ENCODE results near the gene HADHA.
"Not testable (repeated sequence)": the region's sequence is repeated elsewhere in the genome, so short reads cannot be mapped to it uniquely, and the experiment has no call there.

Gene HADHA

DNA sequence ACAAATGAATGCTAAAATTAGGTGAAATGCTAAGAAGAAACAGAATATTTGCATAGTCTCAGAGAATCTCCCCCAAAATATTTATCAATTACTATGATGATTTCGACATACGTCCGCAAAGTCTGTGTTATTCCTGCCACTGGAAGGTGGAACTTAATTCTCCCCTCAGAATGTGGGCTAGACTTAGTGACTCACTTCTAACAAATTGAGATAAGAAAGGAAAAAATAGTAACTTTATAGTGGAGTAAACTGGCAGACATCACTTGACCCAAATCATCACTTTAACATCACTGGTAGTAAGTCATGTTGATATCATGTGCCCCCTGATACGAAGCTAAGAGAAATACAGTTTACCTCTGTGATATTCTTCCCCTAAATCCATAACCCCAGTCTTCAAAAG lies 23.8 kb upstream of the HADHA start:
- Mint-ChIP-seq H3K27ac (no peak overlapping the region), H3K36me3 (ENCODE audit: low read depth) (peaks cover 12% of the 10 kb centered on the region), H3K27me3 (no peaks in the 10 kb centered on the region), H3K4me3 (no peak overlapping the region), H3K4me1 (peaks cover 13% of the 10 kb centered on the region), H3K9me3 (no peaks in the 10 kb centered on the region)
- ATAC-seq: no peak
- no peak for DNase-seq

DNA sequence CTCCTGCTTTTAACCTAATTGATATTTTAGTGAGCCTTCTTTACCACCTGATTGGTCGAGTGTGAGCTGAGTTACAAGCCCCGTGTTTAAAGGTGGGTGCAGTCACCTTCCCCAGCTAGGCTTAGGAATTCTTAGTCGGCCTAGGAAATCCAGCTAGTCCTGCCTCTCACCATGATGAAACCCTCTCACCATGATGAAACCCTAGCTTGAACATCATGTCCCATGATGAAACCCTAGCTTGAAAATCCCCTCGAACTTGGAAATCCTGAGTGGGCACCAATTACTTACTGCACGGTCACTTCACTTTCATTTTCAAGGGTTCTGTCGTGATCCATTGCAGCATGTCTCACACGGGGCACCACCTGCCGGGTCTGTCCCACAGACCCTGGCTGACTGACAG lies 14.4 kb upstream of the HADHA start:
- not testable (repeated sequence) for H3K9me3 Mint-ChIP-seq, H3K27me3 Mint-ChIP-seq, ATAC-seq, DNase-seq, H3K4me3 Mint-ChIP-seq, H3K4me1 Mint-ChIP-seq, H3K27ac Mint-ChIP-seq
- H3K36me3 Mint-ChIP-seq (ENCODE audit: low read depth): peaks cover 25% of the 10 kb centered on the region

DNA sequence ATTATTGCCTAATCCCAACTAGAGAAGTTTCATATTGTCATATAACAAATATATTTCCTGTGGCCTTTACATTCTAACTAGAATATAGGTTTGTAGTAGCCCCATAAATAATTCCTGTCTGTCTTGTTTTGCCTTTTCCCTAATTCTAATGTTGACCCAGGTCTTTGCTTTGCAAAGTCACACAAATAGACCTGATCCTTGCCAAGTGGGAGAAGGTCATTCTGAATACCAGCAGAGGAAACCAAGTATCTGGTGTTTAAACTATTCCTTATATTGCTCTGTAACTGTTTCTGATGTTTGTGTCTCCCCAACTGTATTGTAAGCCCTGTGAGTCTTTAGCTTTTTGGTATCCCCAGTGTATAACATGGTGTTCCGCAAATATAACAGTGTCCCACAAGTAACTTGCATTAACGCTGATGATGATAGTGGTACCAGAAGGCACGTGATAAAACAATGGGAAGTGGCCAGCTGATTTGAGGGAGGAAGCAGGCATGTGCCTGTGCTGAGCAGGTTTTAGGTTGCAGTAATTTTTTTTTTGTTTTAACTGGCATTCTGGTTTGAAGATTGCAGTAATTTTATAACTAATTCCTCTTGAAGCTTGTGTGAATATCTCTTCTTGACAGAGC lies 11.4 kb upstream of the HADHA start:
- no peak overlapping the region for H3K4me3 Mint-ChIP-seq
- no peaks in the 10 kb centered on the region for H3K9me3 Mint-ChIP-seq
- DNase-seq (no peak), ATAC-seq (no peak)
- no peak overlapping the region for H3K27ac Mint-ChIP-seq
- peaks cover 21% of the 10 kb centered on the region for H3K36me3 Mint-ChIP-seq (ENCODE audit: low read depth)
- H3K27me3 Mint-ChIP-seq: no peaks in the 10 kb centered on the region
- peaks cover 10% of the 10 kb centered on the region for H3K4me1 Mint-ChIP-seq

DNA sequence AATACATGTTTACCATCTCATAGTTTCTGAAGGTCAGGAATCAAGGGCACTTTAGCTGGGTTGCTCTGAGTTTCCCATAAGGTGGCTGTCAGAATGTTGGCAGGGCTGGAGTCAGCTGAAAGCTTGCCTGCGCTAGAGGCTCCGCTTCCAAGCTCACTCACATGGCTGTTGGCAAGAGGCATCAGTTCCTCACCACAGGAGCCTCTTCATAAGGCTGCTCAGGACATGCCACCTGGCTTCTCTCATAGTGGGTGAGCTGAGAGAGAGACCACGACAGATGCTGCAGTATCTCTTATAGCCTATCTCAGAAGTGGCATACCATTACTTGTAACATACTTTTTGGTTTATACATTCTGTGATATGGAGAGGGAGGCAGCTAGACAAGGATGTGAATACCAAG lies 7.5 kb upstream of the HADHA start:
- Mint-ChIP-seq H3K9me3 (no peaks in the 10 kb centered on the region), H3K27me3 (no peaks in the 10 kb centered on the region), H3K4me3 (no peak overlapping the region), H3K27ac (no peak overlapping the region), H3K4me1 (peaks cover 23% of the 10 kb centered on the region), H3K36me3 (ENCODE audit: low read depth) (peaks cover 6% of the 10 kb centered on the region)
- no peak for ATAC-seq
- DNase-seq: no peak

DNA sequence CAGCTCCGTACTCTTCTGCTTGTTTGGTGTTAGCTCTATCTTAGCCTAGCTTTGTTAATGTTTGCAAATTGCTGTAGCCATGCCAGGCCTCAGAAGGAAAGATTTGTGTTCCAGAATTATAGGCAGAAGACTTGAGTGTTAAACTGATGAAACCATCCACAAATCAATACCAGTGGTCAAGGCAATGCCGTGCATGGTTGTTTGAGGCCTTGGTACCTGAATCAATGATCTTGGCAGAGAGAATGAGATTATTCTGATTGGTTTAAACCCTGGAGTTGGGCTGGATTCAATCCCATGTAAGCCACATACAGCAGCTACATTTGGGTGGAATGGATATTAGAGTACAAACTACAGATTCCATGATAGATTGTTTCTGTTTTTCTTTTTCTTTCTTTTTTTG lies 5.2 kb upstream of the HADHA start:
- ATAC-seq (no peak), DNase-seq (no peak)
- Mint-ChIP-seq H3K36me3 (ENCODE audit: low read depth) (peaks cover 9% of the 10 kb centered on the region), H3K4me3 (no peak overlapping the region), H3K27me3 (no peaks in the 10 kb centered on the region), H3K27ac (no peak overlapping the region), H3K4me1 (peaks cover 41% of the 10 kb centered on the region), H3K9me3 (no peaks in the 10 kb centered on the region)

DNA sequence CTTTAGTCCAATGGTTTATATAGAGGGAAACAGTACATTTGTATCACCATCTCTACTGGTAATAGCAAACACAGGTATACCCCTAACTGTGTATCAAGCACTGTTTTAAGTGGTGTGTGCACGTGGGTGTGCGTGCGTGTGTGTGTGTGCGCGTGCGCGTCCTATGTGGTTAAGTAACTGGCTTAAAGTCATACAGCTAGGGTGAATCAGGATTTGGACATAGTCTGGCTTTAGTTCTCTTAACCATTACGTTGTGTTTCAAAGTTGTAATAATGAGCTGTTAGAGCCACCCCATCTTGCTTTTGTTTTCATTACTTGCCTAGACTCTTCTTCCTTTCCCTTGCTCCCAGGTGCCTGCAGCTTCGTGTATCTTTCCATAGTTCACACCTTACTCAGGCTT lies 2.4 kb upstream of the HADHA start:
- Mint-ChIP-seq H3K4me1 (peaks cover 54% of the 10 kb centered on the region), H3K36me3 (ENCODE audit: low read depth) (peaks cover 9% of the 10 kb centered on the region), H3K9me3 (no peaks in the 10 kb centered on the region), H3K27ac (peak overlapping the region; percentile 54), H3K27me3 (no peaks in the 10 kb centered on the region), H3K4me3 (peak overlapping the region; percentile 98)
- ATAC-seq (no peak), DNase-seq (peak; percentile 16)

DNA sequence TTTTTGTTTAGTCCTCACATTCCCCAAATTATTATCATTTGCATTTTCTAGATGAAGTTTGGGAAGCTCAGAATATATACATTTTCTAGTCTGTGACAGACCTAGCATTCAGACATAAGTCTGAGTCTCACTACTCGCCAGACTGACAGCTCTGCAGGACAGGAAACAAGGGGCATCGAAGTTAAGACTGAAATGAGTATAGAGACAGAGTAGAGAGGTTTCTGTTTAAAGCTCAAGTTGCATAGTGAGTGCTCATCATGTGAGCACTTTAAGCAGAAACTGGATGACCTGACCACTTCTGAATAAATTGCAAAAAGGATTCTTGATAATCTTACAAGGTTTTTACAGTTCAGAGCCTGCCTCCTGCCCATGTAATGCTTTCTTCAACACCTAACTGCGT lies 1.4 kb upstream of the HADHA start:
- ATAC-seq: peak; percentile 25
- Mint-ChIP-seq H3K36me3 (ENCODE audit: low read depth) (peaks cover 9% of the 10 kb centered on the region), H3K27me3 (no peaks in the 10 kb centered on the region), H3K4me3 (peak overlapping the region; percentile 98), H3K27ac (peak overlapping the region; percentile 98), H3K9me3 (no peaks in the 10 kb centered on the region), H3K4me1 (peaks cover 57% of the 10 kb centered on the region)
- DNase-seq: no peak

DNA sequence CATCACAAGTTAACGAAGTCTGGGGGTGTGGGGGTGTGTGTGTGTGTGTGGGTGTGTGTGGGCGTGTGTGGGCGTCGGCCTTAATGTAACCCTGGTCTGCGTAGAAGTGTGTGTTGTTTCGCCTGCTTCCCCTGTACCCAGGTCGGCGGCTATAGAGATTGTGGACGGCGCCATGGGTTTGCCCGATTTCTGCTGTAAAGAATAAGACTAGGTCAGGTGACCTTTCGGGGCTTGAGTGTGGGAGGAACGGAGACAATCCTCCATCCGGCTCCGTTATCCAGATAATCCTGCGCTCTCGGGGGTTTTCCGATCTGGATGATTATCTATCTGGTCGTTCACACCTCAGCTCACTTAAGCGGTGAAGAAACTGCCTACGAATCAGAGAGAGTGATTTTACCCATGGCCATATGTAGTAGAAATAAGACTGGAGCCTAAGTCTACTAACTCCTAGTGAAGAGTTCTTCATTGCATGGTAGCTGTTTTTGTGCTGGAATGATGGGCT lies 850 bp upstream of the HADHA start:
- Mint-ChIP-seq H3K9me3 (no peaks in the 10 kb centered on the region), H3K4me3 (peak overlapping the region; percentile 98), H3K27ac (peak overlapping the region; percentile 98), H3K27me3 (no peaks in the 10 kb centered on the region), H3K36me3 (ENCODE audit: low read depth) (peaks cover 9% of the 10 kb centered on the region), H3K4me1 (peaks cover 63% of the 10 kb centered on the region)
- DNase-seq: peak; percentile 56
- peak; percentile 31 for ATAC-seq

DNA sequence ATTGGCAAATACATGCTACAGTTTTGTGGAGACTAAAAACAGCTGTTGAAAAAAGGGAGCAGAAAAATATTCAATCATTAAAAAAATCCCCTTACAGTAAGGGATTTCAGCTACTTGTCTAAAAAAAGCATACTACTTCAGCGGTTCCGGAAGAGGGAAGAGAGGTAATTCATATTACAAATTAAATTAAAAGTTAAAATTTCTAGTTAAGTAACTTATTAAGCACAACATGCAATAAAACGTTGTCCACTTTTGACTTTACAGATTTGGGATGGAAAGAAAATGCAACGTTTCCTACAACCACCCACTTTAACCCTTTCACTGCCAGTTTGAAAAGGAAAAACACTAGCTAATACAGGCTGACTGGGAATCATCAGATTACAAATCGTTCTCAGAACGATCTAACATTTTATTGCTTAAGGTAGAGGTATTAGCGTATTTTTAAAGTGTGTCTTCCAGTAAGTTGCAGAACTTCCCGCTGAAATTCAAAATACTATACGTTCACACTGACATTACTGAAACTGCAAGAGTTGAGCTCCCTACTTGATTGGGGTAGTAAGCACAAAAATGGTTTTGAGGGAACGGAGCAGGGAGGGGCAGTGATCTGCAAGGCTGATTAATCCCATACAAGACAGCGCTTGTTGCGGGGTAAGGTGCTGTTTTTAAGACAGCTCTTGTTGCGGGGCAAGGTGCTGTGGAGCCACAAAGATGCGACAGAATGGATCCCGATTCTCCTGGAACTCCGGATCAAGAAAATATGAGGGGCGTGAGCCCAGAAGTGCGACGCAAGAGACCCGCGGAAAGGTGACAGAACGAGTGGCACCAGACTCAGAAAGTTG lies 743 bp downstream of the HADHA start:
- H3K27ac Mint-ChIP-seq: peak overlapping the region; percentile 98
- peak overlapping the region; percentile 98 for H3K4me3 Mint-ChIP-seq
- H3K9me3 Mint-ChIP-seq: no peaks in the 10 kb centered on the region
- ATAC-seq: no peak
- H3K36me3 Mint-ChIP-seq (ENCODE audit: low read depth): peaks cover 9% of the 10 kb centered on the region
- DNase-seq: no peak
- peaks cover 61% of the 10 kb centered on the region for H3K4me1 Mint-ChIP-seq
- no peaks in the 10 kb centered on the region for H3K27me3 Mint-ChIP-seq

DNA sequence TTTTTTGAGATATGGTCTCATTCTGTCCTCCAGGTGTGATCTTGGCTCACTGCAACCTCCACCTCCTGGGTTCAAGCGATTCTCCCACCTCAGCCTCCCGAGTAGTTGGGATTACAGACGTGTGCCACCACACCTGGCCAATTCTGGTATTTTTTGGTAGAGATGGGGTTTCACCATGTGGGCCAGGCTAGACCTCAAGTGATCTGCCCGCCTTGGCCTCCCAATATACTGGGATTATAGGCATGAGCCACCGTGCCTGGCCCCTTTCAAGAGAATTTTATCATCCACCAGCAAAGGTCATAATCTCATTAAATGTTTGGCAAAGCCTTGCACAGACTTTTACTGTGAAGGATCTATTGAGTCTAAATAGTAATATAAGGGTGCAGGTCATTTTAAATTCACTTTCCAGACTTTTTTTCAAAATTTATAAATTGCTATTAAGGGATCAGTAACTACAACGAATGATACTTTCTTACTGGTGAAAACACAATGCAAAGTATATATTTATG lies 2.5 kb downstream of the HADHA start:
- Mint-ChIP-seq H3K4me3 (peak overlapping the region; percentile 98), H3K4me1 (peaks cover 54% of the 10 kb centered on the region), H3K9me3 (no peaks in the 10 kb centered on the region), H3K27me3 (no peaks in the 10 kb centered on the region), H3K27ac (peak overlapping the region; percentile 5), H3K36me3 (ENCODE audit: low read depth) (peaks cover 18% of the 10 kb centered on the region)
- no peak for DNase-seq
- no peak for ATAC-seq

DNA sequence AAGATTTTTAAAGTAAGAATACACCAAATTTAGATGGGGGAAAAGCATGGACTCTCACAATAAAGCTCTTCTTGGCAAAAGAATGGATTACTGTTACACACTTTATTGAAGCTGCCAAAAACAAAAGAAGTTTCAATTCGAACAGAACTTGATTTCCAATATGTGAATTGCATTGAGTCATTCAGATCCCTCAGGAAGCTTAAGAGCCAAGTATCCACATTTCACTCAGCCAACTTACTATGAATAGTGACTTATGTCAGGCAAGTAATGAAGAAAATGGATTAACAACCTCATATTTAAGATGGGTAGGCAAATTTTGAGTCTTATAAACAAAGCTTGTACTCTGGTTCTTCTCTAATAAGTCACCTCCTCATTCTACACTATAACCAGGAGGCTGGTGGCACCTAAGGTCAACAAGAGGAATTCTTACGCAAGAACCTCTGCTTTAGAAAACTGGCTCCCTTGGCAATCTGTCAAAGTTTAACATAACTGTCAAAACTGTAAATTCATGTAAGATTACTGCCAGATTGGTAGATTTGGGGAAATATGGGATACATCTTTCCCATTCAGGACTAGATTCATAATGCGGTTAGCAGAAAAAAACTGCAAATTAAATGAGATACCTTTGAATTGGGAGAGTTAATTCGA lies 6.0 kb downstream of the HADHA start:
- Mint-ChIP-seq H3K9me3 (no peaks in the 10 kb centered on the region), H3K36me3 (ENCODE audit: low read depth) (peaks cover 31% of the 10 kb centered on the region), H3K4me1 (peaks cover 31% of the 10 kb centered on the region), H3K4me3 (no peak overlapping the region), H3K27me3 (no peaks in the 10 kb centered on the region), H3K27ac (no peak overlapping the region)
- ATAC-seq: no peak
- no peak for DNase-seq

DNA sequence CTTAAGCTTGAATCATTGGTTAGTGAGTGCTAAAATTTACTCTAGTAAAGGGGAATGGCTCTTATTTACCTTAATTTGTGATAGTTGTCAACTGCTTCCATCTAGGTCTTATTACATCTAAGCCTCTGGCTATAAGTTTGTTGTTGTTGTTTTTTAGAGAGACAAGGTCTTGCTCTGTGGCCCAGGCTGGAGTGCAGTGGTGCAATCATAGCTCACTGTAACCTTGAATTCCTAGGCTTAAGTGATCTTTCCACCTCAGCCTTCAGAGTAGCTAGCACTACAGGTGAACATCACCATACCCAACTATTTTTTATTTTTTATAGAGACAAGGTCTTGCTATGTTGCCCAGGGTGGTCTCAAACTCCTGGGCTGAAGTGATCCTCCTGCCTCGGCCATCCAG lies 6.6 kb downstream of the HADHA start:
- no peaks in the 10 kb centered on the region for H3K9me3 Mint-ChIP-seq
- DNase-seq (no peak), ATAC-seq (no peak)
- H3K4me3 Mint-ChIP-seq: no peak overlapping the region
- no peaks in the 10 kb centered on the region for H3K27me3 Mint-ChIP-seq
- no peak overlapping the region for H3K27ac Mint-ChIP-seq
- peaks cover 32% of the 10 kb centered on the region for H3K36me3 Mint-ChIP-seq (ENCODE audit: low read depth)
- H3K4me1 Mint-ChIP-seq: peaks cover 26% of the 10 kb centered on the region

DNA sequence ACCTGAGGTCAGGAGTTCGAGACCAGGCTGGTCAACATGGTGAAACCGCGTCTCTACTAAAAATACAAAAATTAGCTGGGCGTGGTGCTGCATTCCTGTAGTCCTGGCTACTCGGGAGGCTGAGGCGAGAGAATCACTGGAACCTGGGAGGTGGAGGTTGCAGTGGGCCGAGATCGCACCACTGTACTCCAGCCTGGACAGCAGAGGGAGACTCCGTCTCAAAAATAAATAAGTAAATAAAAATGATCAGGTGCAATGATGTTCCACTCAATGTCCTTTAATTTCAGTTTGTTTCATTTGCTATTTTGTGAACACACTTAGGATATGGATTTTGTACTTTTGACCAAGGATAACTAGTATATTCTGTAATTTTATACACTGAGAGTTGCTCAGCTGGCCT lies 9.3 kb downstream of the HADHA start:
- ATAC-seq (no peak), DNase-seq (no peak)
- no peak overlapping the region for H3K4me3 Mint-ChIP-seq
- H3K4me1 Mint-ChIP-seq: peaks cover 1% of the 10 kb centered on the region
- H3K36me3 Mint-ChIP-seq (ENCODE audit: low read depth): peaks cover 41% of the 10 kb centered on the region
- H3K9me3 Mint-ChIP-seq: no peaks in the 10 kb centered on the region
- H3K27me3 Mint-ChIP-seq: no peaks in the 10 kb centered on the region
- no peak overlapping the region for H3K27ac Mint-ChIP-seq

DNA sequence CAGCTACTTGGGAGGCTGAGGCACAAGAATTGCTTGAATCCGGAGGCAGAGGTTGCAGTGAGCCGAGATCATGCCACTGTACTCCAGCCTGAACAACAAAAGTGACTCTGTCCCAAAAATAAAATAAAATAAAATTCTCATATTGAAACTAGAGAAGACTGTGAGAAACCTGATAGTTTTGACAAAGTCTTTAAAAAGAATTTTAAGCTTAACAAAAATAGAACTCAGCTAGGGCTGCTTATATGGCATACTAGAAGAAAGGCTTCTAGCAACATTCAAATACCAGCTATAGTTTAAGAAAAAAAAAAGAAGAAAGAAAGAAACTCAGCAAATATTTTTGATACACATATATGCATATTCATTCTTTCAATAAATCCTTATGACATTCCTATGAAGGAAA lies 13.6 kb downstream of the HADHA start:
- DNase-seq: no peak
- Mint-ChIP-seq H3K27ac (no peak overlapping the region), H3K27me3 (no peaks in the 10 kb centered on the region), H3K4me3 (no peak overlapping the region), H3K9me3 (no peaks in the 10 kb centered on the region), H3K4me1 (no peaks in the 10 kb centered on the region), H3K36me3 (ENCODE audit: low read depth) (peaks cover 58% of the 10 kb centered on the region)
- no peak for ATAC-seq

DNA sequence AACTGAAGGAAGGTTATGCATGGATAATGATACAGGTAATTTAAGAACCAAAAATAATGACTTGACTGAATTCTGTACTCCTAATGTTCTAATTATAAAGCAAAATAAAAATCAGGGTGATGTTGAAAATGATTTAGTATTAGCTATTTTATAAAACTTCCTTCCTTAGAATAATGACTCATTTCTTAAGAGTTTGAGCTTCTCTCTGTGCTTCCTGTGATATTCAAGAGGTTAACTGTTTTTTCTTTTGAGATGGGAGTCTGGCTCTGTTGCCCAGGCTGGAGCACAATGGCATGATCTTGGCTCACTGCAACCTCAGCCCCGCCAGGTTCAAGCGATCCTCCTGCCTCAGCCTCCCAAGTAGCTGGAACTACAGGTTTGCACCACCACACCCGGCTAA lies 14.8 kb downstream of the HADHA start:
- H3K27me3 Mint-ChIP-seq: no peaks in the 10 kb centered on the region
- no peaks in the 10 kb centered on the region for H3K9me3 Mint-ChIP-seq
- H3K36me3 Mint-ChIP-seq (ENCODE audit: low read depth): peaks cover 55% of the 10 kb centered on the region
- no peak overlapping the region for H3K27ac Mint-ChIP-seq
- no peaks in the 10 kb centered on the region for H3K4me1 Mint-ChIP-seq
- H3K4me3 Mint-ChIP-seq: no peak overlapping the region
- DNase-seq (no peak), ATAC-seq (no peak)
